Astrocyte of the spinal cord (primary cell): ENCODE measurements around the gene HIVEP3.

Source experiments
- DNase-seq: peaks from one replicate; pipeline ENCODE4 v3.0.0; 2011; ENCODE audit warnings: low read depth, low spot score
- H3K4me3 ChIP-seq: 2 replicates; pipeline ENCODE4 v1.5.1; 2011; ENCODE audit warnings: low read depth, mild to moderate bottlenecking, low read length, moderate library complexity
- in situ Hi-C: cut with HindIII; loops from 2 replicates; pipeline ENCODE4 v1.10.0; 2017; ENCODE audit warnings: low sequenced_read_pairs
- TF ChIP-seq, protein P1 (sequence below): IDR thresholded peaks from 2 replicates; pipeline ENCODE4 v1.5.1; 2012; ENCODE audit warnings: low read depth, mild to moderate bottlenecking, low read length, inconsistent platforms

Gene HIVEP3

GRCh38 chr1:41704196-41704595, 214.5 kb downstream of the HIVEP3 start:
- in situ Hi-C loops: no loop called here
- no peak for DNase-seq
- TF ChIP-seq, protein P1, sequence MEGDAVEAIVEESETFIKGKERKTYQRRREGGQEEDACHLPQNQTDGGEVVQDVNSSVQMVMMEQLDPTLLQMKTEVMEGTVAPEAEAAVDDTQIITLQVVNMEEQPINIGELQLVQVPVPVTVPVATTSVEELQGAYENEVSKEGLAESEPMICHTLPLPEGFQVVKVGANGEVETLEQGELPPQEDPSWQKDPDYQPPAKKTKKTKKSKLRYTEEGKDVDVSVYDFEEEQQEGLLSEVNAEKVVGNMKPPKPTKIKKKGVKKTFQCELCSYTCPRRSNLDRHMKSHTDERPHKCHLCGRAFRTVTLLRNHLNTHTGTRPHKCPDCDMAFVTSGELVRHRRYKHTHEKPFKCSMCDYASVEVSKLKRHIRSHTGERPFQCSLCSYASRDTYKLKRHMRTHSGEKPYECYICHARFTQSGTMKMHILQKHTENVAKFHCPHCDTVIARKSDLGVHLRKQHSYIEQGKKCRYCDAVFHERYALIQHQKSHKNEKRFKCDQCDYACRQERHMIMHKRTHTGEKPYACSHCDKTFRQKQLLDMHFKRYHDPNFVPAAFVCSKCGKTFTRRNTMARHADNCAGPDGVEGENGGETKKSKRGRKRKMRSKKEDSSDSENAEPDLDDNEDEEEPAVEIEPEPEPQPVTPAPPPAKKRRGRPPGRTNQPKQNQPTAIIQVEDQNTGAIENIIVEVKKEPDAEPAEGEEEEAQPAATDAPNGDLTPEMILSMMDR: no peak
- H3K4me3 ChIP-seq: no peak overlapping the region

DNA sequence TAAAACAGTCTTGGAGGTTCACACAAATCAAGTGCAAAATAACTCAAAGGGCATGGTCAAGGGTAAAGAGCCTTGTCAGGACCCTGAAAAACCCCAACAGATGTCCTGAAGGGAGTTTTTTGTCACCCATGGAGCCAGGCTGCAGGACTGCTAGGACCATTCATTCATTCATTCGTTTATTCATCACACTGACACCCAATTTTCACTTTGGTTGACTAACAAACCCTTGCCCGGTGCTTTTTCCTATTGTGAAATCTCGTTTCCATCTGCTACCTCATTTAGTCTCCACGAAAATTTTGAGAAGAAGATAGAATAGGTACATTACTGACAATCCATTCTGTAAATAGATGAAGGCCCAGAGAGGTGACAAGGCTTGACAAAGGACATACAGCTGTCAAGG, 216.0 kb downstream of the HIVEP3 start:
- H3K4me3 ChIP-seq: no peak overlapping the region
- in situ Hi-C loops: no loop called here
- DNase-seq: no peak
- TF ChIP-seq, protein P1: no peak

- in situ Hi-C loops: no loop called here
- TF ChIP-seq, protein P1: no peak
- no peak for DNase-seq
- no peak overlapping the region for H3K4me3 ChIP-seq
Observed at GRCh38 chr1:41700986-41701535, 217.7 kb downstream of the HIVEP3 start.

- no peak overlapping the region for H3K4me3 ChIP-seq
- TF ChIP-seq, protein P1: no peak
- DNase-seq: no peak
- in situ Hi-C loops: no loop called here
Observed at GRCh38 chr1:41700581-41700980, 218.1 kb downstream of the HIVEP3 start.

- TF ChIP-seq, protein P1: no peak
- DNase-seq: no peak
- no peak overlapping the region for H3K4me3 ChIP-seq
- in situ Hi-C loops: no loop called here
Observed at GRCh38 chr1:41699861-41700248, 218.9 kb downstream of the HIVEP3 start.

DNA sequence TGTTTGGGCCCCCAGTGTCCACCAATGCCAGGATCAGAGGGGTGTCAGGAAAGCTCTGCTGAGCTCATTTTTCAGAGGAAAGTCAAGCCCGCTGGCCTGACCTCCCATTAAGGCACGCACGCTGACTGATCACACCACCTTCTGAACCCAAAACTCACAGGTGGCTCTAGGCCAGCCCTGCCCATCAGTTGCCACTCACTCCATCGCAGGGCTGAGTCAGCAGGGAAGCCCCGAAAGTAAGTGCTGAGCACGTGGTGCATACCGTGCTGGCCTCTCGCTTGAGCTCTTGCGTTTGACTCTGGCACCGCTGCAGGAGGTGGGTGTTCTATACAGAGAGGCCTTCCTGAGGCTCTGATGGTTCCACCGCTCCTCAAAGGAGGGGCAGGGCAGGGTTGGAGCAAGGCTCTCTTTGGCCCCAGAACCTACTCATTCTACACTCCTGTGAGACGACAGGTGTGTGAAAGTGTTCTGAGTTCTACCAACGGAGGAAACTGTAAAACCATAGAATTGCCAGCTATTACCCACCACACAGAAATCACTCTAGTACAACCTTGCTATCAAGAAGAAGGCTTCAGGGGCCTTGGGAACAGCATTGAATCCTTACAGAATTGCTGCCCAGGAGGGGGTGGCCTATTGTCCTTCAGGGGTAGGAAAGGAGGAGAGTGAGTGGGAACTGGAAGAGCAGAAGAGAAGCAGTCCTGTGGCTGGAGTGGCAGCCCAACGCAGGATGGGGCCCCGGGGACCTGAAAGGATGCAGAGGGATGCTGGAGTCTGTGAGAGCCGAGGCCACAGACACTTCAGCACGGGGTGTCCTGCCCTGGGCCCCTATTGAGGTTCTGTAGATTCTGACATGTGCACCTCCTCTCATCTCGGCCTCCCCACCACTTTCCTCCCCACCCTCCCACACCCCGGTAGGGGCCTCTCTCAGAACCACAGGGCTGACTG, 219.5 kb downstream of the HIVEP3 start:
- in situ Hi-C loops: no loop called here
- DNase-seq: no peak
- H3K4me3 ChIP-seq: no peak overlapping the region
- TF ChIP-seq, protein P1: no peak
